ENCODE data around the gene BGLAP.

DNA sequence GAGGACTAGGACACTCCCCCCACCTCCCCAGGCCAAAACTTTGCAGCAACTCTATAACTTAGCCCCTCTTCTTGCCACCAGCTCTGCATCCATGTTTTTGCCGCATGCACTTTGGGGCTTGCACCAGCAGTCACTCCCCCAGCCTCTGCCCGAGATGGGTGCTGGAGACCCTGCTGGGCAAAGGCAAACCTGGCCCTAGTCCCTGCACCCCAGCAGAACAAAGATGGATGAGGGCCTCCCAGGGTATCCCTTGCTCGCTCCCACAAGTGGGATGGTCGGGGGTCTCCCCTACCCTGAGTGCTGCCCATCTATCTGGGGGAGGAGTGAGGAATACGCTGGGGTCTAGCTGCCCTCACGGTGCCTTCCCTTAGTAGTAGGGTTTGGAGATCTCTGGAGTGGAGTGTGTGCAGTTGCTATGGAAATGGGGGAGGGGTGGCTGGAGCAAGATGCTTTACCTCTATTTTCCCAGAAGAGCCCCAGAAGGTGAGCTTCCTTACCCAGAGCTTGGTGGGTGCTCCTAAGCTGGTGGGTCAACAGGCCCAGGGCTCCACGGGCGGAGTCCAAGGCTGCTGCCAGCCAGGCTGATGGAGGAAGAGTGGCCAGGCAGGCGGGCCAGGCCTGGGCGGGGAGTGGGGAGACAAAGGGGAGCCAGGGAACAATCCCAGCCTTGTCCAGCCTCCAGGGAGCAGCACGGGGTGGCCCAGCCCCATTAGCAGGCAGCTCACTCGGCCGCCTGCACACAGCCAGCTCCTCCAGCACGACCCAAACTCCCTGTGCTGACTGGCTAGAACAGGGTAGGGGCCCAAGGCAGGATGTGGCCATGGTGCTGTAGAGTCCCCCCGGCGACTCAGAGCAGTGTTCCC lies 5.7 kb downstream of the BGLAP start, which contains the start of gene PAQR6:
- TF ChIP-seq, protein P1, sequence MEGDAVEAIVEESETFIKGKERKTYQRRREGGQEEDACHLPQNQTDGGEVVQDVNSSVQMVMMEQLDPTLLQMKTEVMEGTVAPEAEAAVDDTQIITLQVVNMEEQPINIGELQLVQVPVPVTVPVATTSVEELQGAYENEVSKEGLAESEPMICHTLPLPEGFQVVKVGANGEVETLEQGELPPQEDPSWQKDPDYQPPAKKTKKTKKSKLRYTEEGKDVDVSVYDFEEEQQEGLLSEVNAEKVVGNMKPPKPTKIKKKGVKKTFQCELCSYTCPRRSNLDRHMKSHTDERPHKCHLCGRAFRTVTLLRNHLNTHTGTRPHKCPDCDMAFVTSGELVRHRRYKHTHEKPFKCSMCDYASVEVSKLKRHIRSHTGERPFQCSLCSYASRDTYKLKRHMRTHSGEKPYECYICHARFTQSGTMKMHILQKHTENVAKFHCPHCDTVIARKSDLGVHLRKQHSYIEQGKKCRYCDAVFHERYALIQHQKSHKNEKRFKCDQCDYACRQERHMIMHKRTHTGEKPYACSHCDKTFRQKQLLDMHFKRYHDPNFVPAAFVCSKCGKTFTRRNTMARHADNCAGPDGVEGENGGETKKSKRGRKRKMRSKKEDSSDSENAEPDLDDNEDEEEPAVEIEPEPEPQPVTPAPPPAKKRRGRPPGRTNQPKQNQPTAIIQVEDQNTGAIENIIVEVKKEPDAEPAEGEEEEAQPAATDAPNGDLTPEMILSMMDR (IDR thresholded peaks at IDR 0.05; ENCODE audit: poor library complexity) = no peak
- no peak for TF ChIP-seq EZH2 (IDR thresholded peaks at IDR 0.05; ENCODE audit: borderline replicate concordance)
- no peak for TF ChIP-seq EZH2phosphoT487 (IDR thresholded peaks at IDR 0.05; ENCODE audit: low read depth, severe bottlenecking, unreplicated experiment)

Data from hepatocyte (in vitro differentiated cells).